ENCODE data around the gene PLD5. TPM values are rescaled to one million over a fixed set of nuclear protein-coding genes. Genes with fewer than 3 reads are reported as not detected.
A peak's percentile ranks its signal among the peaks of the same experiment; 100 is the strongest.

Gene PLD5
- polyA plus RNA-seq, 3 donors: not detected

DNA sequence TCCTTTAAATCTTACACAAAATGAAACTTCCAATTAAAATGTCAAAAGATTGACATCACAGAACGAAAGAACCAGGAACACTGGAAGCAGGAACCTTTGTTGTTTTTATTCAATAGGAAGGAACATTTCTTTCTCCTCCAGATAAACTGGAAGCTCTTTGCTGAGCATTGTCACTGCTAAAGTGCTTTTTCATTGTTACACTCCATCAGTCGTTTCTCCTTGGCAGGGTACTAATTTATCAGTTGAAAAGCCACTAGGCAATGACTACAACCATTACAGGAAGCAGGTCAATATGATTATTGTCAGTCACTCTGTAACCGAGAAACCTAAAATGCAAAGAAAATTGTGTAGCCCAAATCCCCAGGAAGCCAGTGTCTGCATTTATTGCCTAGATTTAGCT is 362.4 kb downstream of the PLD5 start:
- Histone ChIP-seq H3K4me3 (replicated peaks in 1 of 3; ENCODE audit: low read depth in 2 of 3, low read length in 3 of 3) (no peak overlapping the region), H3K27ac (ENCODE audit: low read depth in 1 of 2, low read length in 2 of 2) (no peak overlapping the region), H3K4me1 (ENCODE audit: control insufficient read depth in 1 of 2, insufficient read depth in 2 of 2, low read length in 2 of 2) (no peaks in the 10 kb centered on the region), H3K36me3 (replicated peaks in 1 of 2; ENCODE audit: control insufficient read depth in 1 of 2, insufficient read depth in 2 of 2, low read length in 2 of 2) (no peaks in the 10 kb centered on the region), H2AFZ (ENCODE audit: insufficient read depth, low read depth, low read length, poor library complexity, severe bottlenecking) (no peak overlapping the region), H3K27me3 (ENCODE audit: control insufficient read depth in 2 of 2, insufficient read depth in 2 of 2, low read length in 2 of 2) (no peaks in the 10 kb centered on the region), H3K4me2 (replicated peaks; ENCODE audit: extremely low read depth, low read length, poor library complexity, severe bottlenecking) (no peak overlapping the region), H4K20me1 (ENCODE audit: insufficient read depth, low read length) (no peaks in the 10 kb centered on the region), H3K9me3 (replicated peaks in 1 of 2; ENCODE audit: control insufficient read depth in 1 of 2, insufficient read depth in 1 of 2, low read length in 2 of 2) (peaks cover 0 to 13% of the 10 kb centered on the region in 2 donors), H3K79me2 (ENCODE audit: insufficient read depth, low read length) (no peaks in the 10 kb centered on the region), H3K9ac (ENCODE audit: insufficient read depth, low read length, poor library complexity, severe bottlenecking) (no peak overlapping the region)
- intact Hi-C loops (cut with micrococcal nuclease): no loop called here
- no peaks in the 10 kb centered on the region for H3K4me1 Mint-ChIP-seq
- no peak for DNase-seq
- TF ChIP-seq, protein P1, sequence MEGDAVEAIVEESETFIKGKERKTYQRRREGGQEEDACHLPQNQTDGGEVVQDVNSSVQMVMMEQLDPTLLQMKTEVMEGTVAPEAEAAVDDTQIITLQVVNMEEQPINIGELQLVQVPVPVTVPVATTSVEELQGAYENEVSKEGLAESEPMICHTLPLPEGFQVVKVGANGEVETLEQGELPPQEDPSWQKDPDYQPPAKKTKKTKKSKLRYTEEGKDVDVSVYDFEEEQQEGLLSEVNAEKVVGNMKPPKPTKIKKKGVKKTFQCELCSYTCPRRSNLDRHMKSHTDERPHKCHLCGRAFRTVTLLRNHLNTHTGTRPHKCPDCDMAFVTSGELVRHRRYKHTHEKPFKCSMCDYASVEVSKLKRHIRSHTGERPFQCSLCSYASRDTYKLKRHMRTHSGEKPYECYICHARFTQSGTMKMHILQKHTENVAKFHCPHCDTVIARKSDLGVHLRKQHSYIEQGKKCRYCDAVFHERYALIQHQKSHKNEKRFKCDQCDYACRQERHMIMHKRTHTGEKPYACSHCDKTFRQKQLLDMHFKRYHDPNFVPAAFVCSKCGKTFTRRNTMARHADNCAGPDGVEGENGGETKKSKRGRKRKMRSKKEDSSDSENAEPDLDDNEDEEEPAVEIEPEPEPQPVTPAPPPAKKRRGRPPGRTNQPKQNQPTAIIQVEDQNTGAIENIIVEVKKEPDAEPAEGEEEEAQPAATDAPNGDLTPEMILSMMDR (IDR thresholded peaks at IDR 0.05): no peak
- no peak overlapping the region for H3K4me3 Mint-ChIP-seq
- whole genome bisulfite sequencing (ENCODE audit: insufficient coverage): no CpG with 5 or more reads among the region's 3 CpGs
- no peaks in the 10 kb centered on the region for H3K36me3 Mint-ChIP-seq
- peaks cover 1 to 3% (median 3%) of the 10 kb centered on the region in 3 donors for H3K27me3 Mint-ChIP-seq (ENCODE audit: low read depth in 3 of 3)
- H3K27ac Mint-ChIP-seq: no peak overlapping the region
- peaks cover 0 to 17% (median 4%) of the 10 kb centered on the region in 7 donors for H3K9me3 Mint-ChIP-seq

- peak overlapping the region; percentile 7 to 86 (median 70) for H3K27ac Mint-ChIP-seq
- peaks cover 0 to 9% (median 7%) of the 10 kb centered on the region in 7 donors for H3K9me3 Mint-ChIP-seq
- peak; percentile 6 to 86 (median 25) for DNase-seq
- Histone ChIP-seq H3K4me1 (ENCODE audit: control insufficient read depth in 1 of 2, insufficient read depth in 2 of 2, low read length in 2 of 2) (peaks cover 4 to 8% of the 10 kb centered on the region in 2 donors), H2AFZ (ENCODE audit: insufficient read depth, low read depth, low read length, poor library complexity, severe bottlenecking) (peak overlapping the region; percentile 48), H3K4me3 (replicated peaks in 1 of 3; ENCODE audit: low read depth in 2 of 3, low read length in 3 of 3) (peak overlapping the region; percentile 2 to 63 (median 29)), H3K36me3 (replicated peaks in 1 of 2; ENCODE audit: control insufficient read depth in 1 of 2, insufficient read depth in 2 of 2, low read length in 2 of 2) (no peaks in the 10 kb centered on the region), H3K9ac (ENCODE audit: insufficient read depth, low read length, poor library complexity, severe bottlenecking) (peak overlapping the region; percentile 34), H3K79me2 (ENCODE audit: insufficient read depth, low read length) (no peaks in the 10 kb centered on the region), H3K27ac (ENCODE audit: low read depth in 1 of 2, low read length in 2 of 2) (peak overlapping the region in 1 of 2 donors; percentile 73), H3K9me3 (replicated peaks in 1 of 2; ENCODE audit: control insufficient read depth in 1 of 2, insufficient read depth in 1 of 2, low read length in 2 of 2) (no peaks in the 10 kb centered on the region), H3K4me2 (replicated peaks; ENCODE audit: extremely low read depth, low read length, poor library complexity, severe bottlenecking) (peak overlapping the region; percentile 66), H3K27me3 (ENCODE audit: control insufficient read depth in 2 of 2, insufficient read depth in 2 of 2, low read length in 2 of 2) (no peaks in the 10 kb centered on the region), H4K20me1 (ENCODE audit: insufficient read depth, low read length) (no peaks in the 10 kb centered on the region)
- peaks cover 0 to 3% (median 0%) of the 10 kb centered on the region in 3 donors for H3K27me3 Mint-ChIP-seq (ENCODE audit: low read depth in 3 of 3)
- peak overlapping the region; percentile 51 to 67 for H3K4me3 Mint-ChIP-seq
- 6% methylated on average over 2 of the region's 4 CpGs for WGBS (ENCODE audit: insufficient coverage)
- intact Hi-C loops (cut with micrococcal nuclease): no loop called here
- peaks cover 12% of the 10 kb centered on the region for H3K4me1 Mint-ChIP-seq
- TF ChIP-seq, protein P1 (IDR thresholded peaks at IDR 0.05): no peak
- no peaks in the 10 kb centered on the region for H3K36me3 Mint-ChIP-seq
These were observed 377.2 kb downstream of the PLD5 start for GRCh38 chr1:242147096-242147976.
